Gastrocnemius medialis (tissue), 4 donors: ENCODE measurements around the gene SEMA3G. TPM values are rescaled to one million over a fixed set of nuclear protein-coding genes. Genes with fewer than 3 reads are reported as not detected.

Experiments used
- ATAC-seq, 2 donors: fragments of 150-250 bp; one replicate each; pipeline ENCODE4 v1.9.1; 2016
- DNase-seq, 2 donors: peaks; one replicate each; pipeline ENCODE4 v3.0.0-alpha.2; 2019
- H3K27ac ChIP-seq, 4 donors: fragments of 200-600 bp; sonication (generic); 1 replicate in 1 of 4; 2 replicates in 3 of 4; pipeline ENCODE4 v1.5.1; 2016 to 2018; ENCODE audit warnings: mild to moderate bottlenecking in 2 of 4, moderate library complexity in 1 of 4
- H3K27me3 ChIP-seq, 3 donors: fragments of 200-600 bp; sonication (generic) in 2 of 3; 1 replicate in 1 of 3; 2 replicates in 2 of 3; pipeline versions ENCODE4 v1.5.1 to v1.6.0; 2016 to 2019; ENCODE audit warnings: mild to moderate bottlenecking in 1 of 3, moderate library complexity in 1 of 3
- H3K36me3 ChIP-seq, 2 donors: fragments of 200-600 bp; sonication (generic) in 1 of 2; one replicate each; pipeline ENCODE4 v1.5.1; 2017 to 2018
- H3K4me1 ChIP-seq, 2 donors: fragments of 200-600 bp; sonication (generic) in 1 of 2; one replicate each; pipeline ENCODE4 v1.5.1; 2016 to 2017; ENCODE audit warnings: mild to moderate bottlenecking in 2 of 2
- H3K4me3 ChIP-seq, 4 donors: fragments of 200-600 bp; sonication (generic) in 3 of 4; 1 replicate in 1 of 4; 2 replicates in 3 of 4; pipeline ENCODE4 v1.5.1; 2016 to 2019; ENCODE audit warnings: mild to moderate bottlenecking in 2 of 4
- H3K9me3 ChIP-seq, 3 donors: fragments of 200-600 bp; sonication (generic) in 2 of 3; 1 replicate in 1 of 3; 2 replicates in 2 of 3; pipeline ENCODE4 v1.5.1; 2016 to 2019
- POLR2A ChIP-seq, 2 donors: fragments of 450-650 bp; IDR thresholded peaks; one replicate each; pipeline ENCODE4 v1.6.1; 2017; ENCODE audit warnings: antibody characterized with exemption in 2 of 2, mild to moderate bottlenecking in 2 of 2, moderate library complexity in 2 of 2
- in situ Hi-C, 4 donors: fragments of 200-750 bp; cut with MboI; loops; one replicate each; pipeline versions ENCODE4 v1.15.0 to v1.8.0; 2017; ENCODE audit warnings: low sequenced_read_pairs in 4 of 4
- intact Hi-C: fragments of 100-400 bp; cut with DNase I; formaldehyde crosslinking; loops from one replicate; pipeline ENCODE4 v1.15.1; 2023; ENCODE audit warnings: low total_unique reads
- total RNA-seq, 4 donors: library from RNA; depleted of rRNA; stranded (reverse); fragments of >200 nt; gene quantifications; one replicate each; pipeline versions ENCODE4 v1.1.0 to v1.2.3, GENCODE V29; 2016
- TF ChIP-seq, protein P1 (sequence below), 5 experiments: fragments of 450-650 bp in 3 of 5; fragments of 200-600 bp in 2 of 5; sonication (generic) in 2 of 5; IDR thresholded peaks in 4 of 5; conservative IDR thresholded peaks in 1 of 5; 1 replicate in 4 of 5; 2 replicates in 1 of 5; pipeline ENCODE4 v1.5.1; 2016 to 2019; ENCODE audit warnings: antibody characterized with exemption in 5 of 5, mild to moderate bottlenecking in 3 of 5, moderate library complexity in 3 of 5

SEMA3G gene
- total RNA-seq, 4 donors from 2014 or later: 3.8 to 20.3 (median 13.1) TPM

DNA sequence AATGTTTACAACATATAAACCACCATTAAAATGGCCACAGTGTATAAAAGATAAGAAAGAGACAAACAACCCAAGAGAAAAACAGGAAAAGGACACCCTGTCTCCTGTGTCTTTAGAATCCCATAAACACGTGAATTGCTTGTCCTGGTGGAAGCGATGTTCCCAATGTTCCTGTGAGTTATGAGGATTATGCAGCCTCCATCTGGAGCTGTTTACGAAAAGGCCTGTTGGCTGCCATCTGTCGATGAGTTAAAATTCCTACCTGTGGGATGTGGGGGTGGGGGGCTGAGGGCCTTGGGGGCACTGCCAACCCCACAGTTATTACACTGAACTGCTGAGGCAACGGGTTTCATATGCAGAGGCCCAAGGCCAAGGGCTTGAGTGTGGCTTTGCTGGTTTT is 24.1 kb upstream of the SEMA3G start:
- ATAC-seq: peak in 1 of 2 donors; percentile 75
- in situ Hi-C loops (loop anchor here in 1 of 4 donors (10.0 kb wide), 1 partner anchor 76 kb away; no protein-coding TSS in a partner anchor), intact Hi-C loops (no loop called here)
- TF ChIP-seq, protein P1, sequence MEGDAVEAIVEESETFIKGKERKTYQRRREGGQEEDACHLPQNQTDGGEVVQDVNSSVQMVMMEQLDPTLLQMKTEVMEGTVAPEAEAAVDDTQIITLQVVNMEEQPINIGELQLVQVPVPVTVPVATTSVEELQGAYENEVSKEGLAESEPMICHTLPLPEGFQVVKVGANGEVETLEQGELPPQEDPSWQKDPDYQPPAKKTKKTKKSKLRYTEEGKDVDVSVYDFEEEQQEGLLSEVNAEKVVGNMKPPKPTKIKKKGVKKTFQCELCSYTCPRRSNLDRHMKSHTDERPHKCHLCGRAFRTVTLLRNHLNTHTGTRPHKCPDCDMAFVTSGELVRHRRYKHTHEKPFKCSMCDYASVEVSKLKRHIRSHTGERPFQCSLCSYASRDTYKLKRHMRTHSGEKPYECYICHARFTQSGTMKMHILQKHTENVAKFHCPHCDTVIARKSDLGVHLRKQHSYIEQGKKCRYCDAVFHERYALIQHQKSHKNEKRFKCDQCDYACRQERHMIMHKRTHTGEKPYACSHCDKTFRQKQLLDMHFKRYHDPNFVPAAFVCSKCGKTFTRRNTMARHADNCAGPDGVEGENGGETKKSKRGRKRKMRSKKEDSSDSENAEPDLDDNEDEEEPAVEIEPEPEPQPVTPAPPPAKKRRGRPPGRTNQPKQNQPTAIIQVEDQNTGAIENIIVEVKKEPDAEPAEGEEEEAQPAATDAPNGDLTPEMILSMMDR (IDR thresholded peaks at IDR 0.05 in 4 of 5, conservative IDR thresholded peaks at IDR 0.05 in 1 of 5): no peak
- peaks cover 0 to 37% of the 10 kb centered on the region in 2 donors for H3K36me3 ChIP-seq
- peak overlapping the region in 1 of 4 donors; percentile 22 for H3K4me3 ChIP-seq
- H3K9me3 ChIP-seq: no peaks in the 10 kb centered on the region
- peak overlapping the region; percentile 69 to 85 (median 78) for H3K27ac ChIP-seq
- H3K27me3 ChIP-seq: no peaks in the 10 kb centered on the region
- no peak for DNase-seq
- peaks cover 33 to 52% of the 10 kb centered on the region in 2 donors for H3K4me1 ChIP-seq

DNA sequence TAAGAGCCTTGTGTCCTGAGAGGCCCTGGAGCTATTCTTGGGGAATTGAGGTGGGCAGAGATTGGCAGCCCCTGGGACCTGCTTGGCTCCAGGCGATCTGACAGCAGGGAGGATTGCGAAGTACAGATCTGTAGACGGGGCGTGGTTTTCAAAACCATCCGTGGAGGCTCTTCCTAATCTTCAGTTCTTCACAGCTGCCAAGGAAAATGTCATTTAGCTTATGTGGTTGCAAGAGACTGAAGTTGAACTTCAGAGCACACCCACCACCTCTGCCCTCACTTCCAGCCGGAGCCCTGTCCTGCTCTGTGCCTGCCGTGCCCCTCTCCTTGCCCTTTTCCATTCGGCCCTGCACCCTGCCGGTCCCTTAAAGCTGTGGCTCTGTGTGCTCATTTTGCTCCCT is 23.4 kb upstream of the SEMA3G start:
- Histone ChIP-seq H3K27ac (peak overlapping the region; percentile 69 to 85 (median 78)), H3K4me3 (peak overlapping the region in 1 of 4 donors; percentile 22), H3K9me3 (no peaks in the 10 kb centered on the region), H3K36me3 (peaks cover 0 to 30% of the 10 kb centered on the region in 2 donors), H3K27me3 (no peaks in the 10 kb centered on the region), H3K4me1 (peaks cover 33 to 52% of the 10 kb centered on the region in 2 donors)
- peak in 1 of 2 donors; percentile 53 for TF ChIP-seq POLR2A (IDR thresholded peaks at IDR 0.05)
- TF ChIP-seq, protein P1 (IDR thresholded peaks at IDR 0.05 in 4 of 5, conservative IDR thresholded peaks at IDR 0.05 in 1 of 5): no peak
- in situ Hi-C loops (loop anchor here in 1 of 4 donors (10.0 kb wide), 1 partner anchor 76 kb away; no protein-coding TSS in a partner anchor), intact Hi-C loops (no loop called here)
- ATAC-seq (peak; percentile 34 to 55), DNase-seq (peak in 1 of 2 donors; percentile 60)

DNA sequence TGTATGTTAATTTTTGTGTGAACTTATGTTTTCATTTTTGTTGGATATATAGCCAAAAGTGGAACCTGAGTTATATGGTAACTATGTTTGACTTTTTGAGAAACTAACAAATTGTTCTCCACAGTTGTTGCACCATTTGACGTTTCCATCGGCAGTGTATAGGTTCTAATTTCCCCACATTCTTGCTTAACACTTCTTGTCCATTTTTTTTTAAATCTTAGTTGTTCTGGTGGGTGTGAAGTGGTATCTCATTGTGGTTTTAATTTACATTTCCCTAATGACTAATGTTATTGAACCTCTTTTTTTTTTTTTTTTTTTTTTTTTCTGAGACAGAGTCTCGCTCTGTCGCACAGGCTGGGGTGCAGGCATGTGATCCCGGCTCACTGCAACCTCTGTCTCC is 18.5 kb upstream of the SEMA3G start:
- DNase-seq: no peak
- in situ Hi-C loops (loop anchor here in 1 of 4 donors (10.0 kb wide), 1 partner anchor 81 kb away; no protein-coding TSS in a partner anchor), intact Hi-C loops (no loop called here)
- Histone ChIP-seq H3K4me3 (no peak overlapping the region), H3K27me3 (no peaks in the 10 kb centered on the region), H3K4me1 (peaks cover 7 to 11% of the 10 kb centered on the region in 2 donors), H3K36me3 (peaks cover 0 to 35% of the 10 kb centered on the region in 2 donors), H3K27ac (no peak overlapping the region), H3K9me3 (no peaks in the 10 kb centered on the region)
- TF ChIP-seq POLR2A (IDR thresholded peaks at IDR 0.05): no peak
- TF ChIP-seq, protein P1 (IDR thresholded peaks at IDR 0.05 in 4 of 5, conservative IDR thresholded peaks at IDR 0.05 in 1 of 5): no peak
- no peak for ATAC-seq

DNA sequence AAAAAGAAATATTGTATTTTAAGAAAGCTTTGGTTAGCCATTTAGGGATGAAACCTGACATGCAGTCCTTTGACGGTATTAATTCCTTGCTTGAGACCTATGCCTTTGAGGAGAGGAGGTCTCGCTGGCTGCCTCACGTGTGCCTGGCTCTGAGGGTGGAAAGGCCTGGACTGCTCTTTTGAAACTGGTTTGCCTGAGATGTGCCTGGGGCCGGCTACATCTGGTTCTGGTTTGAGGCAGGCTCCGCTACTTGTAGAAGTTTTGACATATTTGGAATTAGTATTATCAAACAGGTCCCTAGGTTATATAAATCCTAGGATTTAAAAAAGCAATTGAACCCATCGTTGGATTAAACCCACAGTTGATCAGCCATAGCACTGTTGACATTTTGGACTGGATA is 17.0 kb upstream of the SEMA3G start:
- no peak for DNase-seq
- peak overlapping the region in 2 of 4 donors; percentile 22 to 42 for H3K27ac ChIP-seq
- no peak overlapping the region for H3K4me3 ChIP-seq
- no peaks in the 10 kb centered on the region for H3K27me3 ChIP-seq
- ATAC-seq: no peak
- peaks cover 0 to 6% of the 10 kb centered on the region in 2 donors for H3K4me1 ChIP-seq
- peaks cover 0 to 43% of the 10 kb centered on the region in 2 donors for H3K36me3 ChIP-seq
- intact Hi-C loops: no loop called here
- TF ChIP-seq POLR2A (IDR thresholded peaks at IDR 0.05): no peak
- TF ChIP-seq, protein P1 (IDR thresholded peaks at IDR 0.05 in 4 of 5, conservative IDR thresholded peaks at IDR 0.05 in 1 of 5): no peak
- in situ Hi-C loops: loop anchor here in 1 of 4 donors (10.0 kb wide), 1 partner anchor 83 kb away; no protein-coding TSS in a partner anchor
- no peaks in the 10 kb centered on the region for H3K9me3 ChIP-seq
